ENCODE data around the gene CLCN1. TPM values are rescaled to one million over a fixed set of nuclear protein-coding genes. Genes with fewer than 3 reads are reported as not detected.

Gene CLCN1
- total and polyA plus RNA-seq, 10 of the 15 experiments (the other 5 are each of a cell fraction or from before 2014, with no cell fraction given), result 0.30 TPM; not detected in 9

DNA sequence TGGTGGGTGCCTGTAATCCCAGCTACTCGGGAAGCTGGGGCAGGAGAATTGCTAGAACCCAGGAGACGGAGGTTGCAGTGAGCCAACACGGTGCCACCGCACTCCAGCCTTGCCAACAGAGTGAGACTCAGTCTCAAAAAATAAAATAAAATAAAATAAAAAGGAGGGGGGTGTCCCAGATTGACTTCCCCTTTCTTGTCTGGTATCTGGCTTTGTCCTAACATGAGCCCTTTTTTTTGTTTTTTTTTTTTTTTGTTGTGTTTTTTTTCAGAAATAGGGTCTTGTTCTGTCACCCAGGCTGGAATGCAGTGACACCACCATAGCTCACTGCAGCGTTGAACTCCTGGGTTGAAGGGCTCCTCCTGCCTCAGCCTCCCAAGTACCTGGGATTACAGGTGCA, 23.0 kb upstream of the CLCN1 start:
- 100% methylated on average over 5 of the region's 5 CpGs for WGBS (ENCODE audit: insufficient coverage, insufficient replicate concordance, low lambda C conversion rate, missing lambda C conversion rate)
- Histone ChIP-seq H4K20me1 (ENCODE audit: control insufficient read depth, insufficient read depth) (no peaks in the 10 kb centered on the region; the same call in 1 of the 2 replicates), H3K79me2 (ENCODE audit: control insufficient read depth, insufficient read depth, low read length) (peaks cover 35% of the 10 kb centered on the region), H3K4me3 (no peak overlapping the region), H3K9me3 (replicated peaks; ENCODE audit: control insufficient read depth, insufficient read depth, low read length) (no peaks in the 10 kb centered on the region), H3K27me3 (replicated peaks in 1 of 2; ENCODE audit: control insufficient read depth in 2 of 2, insufficient read depth in 2 of 2, low read length in 1 of 2) (no peaks in the 10 kb centered on the region), H3K4me1 (ENCODE audit: control insufficient read depth, insufficient read depth, low read length) (0 out of 2 replicates have a peak, but pooled peaks cover 5% of the 10 kb centered on the region), H3K9ac (ENCODE audit: control insufficient read depth, insufficient read depth, low read length) (no peak overlapping the region), H3K36me3 (ENCODE audit: control insufficient read depth in 2 of 2, insufficient read depth in 2 of 2, low read length in 1 of 2) (peaks cover 12 to 27% of the 10 kb centered on the region in 2 experiments), H3K27ac (ENCODE audit: control insufficient read depth, insufficient read depth) (no peak overlapping the region), H2AFZ (ENCODE audit: control insufficient read depth, low read depth, low read length) (no peak overlapping the region), H3K4me2 (ENCODE audit: control insufficient read depth, insufficient read depth) (no peak overlapping the region)
- ChIA-PET RAD21 (ENCODE audit: unreplicated experiment) (no interaction called here), SMC1A (ENCODE audit: uncharacterized antibody, unreplicated experiment) (interaction anchor here (1.4 kb wide), 1 partner anchor 123 kb away, joined by 4 read pairs; no protein-coding TSS in a partner anchor), POLR2A (interaction anchor here (1.5 kb wide), 1 partner anchor 8 kb away, joined by 3 read pairs; no protein-coding TSS in a partner anchor), CTCF (interaction anchor here (1.4 to 2.0 kb wide), 3 partner anchors 10 to 87 kb away, joined by 3 to 7 read pairs (median 6); no protein-coding TSS in a partner anchor)
- ATAC-seq, result no peak
- FAIRE-seq, result no peak
- no peak for TF ChIP-seq ASH2L (IDR thresholded peaks at IDR 0.05; ENCODE audit: borderline replicate concordance, low read depth)
- peak; percentile 27; the same call in 1 of the 2 replicates for TF ChIP-seq SPI1 (IDR thresholded peaks at IDR 0.05; ENCODE audit: borderline replicate concordance, insufficient read depth, low read depth, low read length)
- DNase-seq (ENCODE audit: low read depth, low spot score), result no peak
- in situ Hi-C loops (cut with MboI) (no loop called here), intact Hi-C loops (cut with micrococcal nuclease; ENCODE audit: unreplicated experiment) (no loop called here)
- BruUV-seq (replicated peaks), result no TSS peak

DNA sequence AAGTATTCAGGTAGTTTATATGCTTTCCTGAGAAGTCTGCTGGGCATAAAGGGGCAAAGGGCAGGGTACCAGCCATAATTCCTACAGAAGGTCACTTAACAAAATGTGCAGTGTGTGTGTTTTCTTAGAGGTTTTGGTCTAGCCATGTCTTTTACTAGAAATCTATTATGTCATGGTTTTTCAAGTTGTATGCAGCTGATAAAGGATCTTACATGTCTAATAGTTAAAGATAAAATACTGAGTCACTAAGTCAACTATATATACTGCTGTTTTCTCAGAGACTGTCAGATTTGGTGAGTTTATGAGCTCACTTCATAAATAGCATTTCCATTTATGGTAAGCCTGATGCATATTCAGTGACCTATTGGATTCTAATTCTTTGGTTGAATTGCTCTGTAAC, 20.0 kb upstream of the CLCN1 start:
- H4K20me1 ChIP-seq (ENCODE audit: control insufficient read depth, insufficient read depth), result no peaks in the 10 kb centered on the region; the same call in 1 of the 2 replicates
- no peaks in the 10 kb centered on the region for H3K9me3 ChIP-seq (replicated peaks; ENCODE audit: control insufficient read depth, insufficient read depth, low read length)
- FAIRE-seq (no peak), DNase-seq (ENCODE audit: low read depth, low spot score) (no peak), ATAC-seq (no peak; the same call in 2 of the 3 replicates)
- ChIA-PET SMC1A (ENCODE audit: uncharacterized antibody, unreplicated experiment) (interaction anchor here (1.1 to 1.8 kb wide), 6 partner anchors 9 to 56 kb away, joined by 3 to 7 read pairs (median 5); partner anchors contain the start of gene GSTK1), RAD21 (ENCODE audit: unreplicated experiment) (interaction anchor here (1.5 kb wide), 1 partner anchor 55 kb away, joined by 6 read pairs; no protein-coding TSS in a partner anchor), CTCF (interaction anchor here (0.9 to 4.1 kb wide), 4 partner anchors 10 to 84 kb away, joined by 3 to 19 read pairs (median 8); no protein-coding TSS in a partner anchor), POLR2A (interaction anchor here (1.1 kb wide), 1 partner anchor 8 kb away, joined by 4 read pairs; the partner anchor contains the start of gene CASP2)
- peaks cover 22 to 45% of the 10 kb centered on the region in 2 experiments for H3K36me3 ChIP-seq (ENCODE audit: control insufficient read depth in 2 of 2, insufficient read depth in 2 of 2, low read length in 1 of 2)
- 0 out of 2 replicates have a peak, but pooled peaks cover 3% of the 10 kb centered on the region for H3K4me1 ChIP-seq (ENCODE audit: control insufficient read depth, insufficient read depth, low read length)
- H3K27ac ChIP-seq (ENCODE audit: control insufficient read depth, insufficient read depth), result no peak overlapping the region
- H2AFZ ChIP-seq (ENCODE audit: control insufficient read depth, low read depth, low read length), result no peak overlapping the region
- in situ Hi-C loops (cut with MboI) (no loop called here), intact Hi-C loops (cut with micrococcal nuclease; ENCODE audit: unreplicated experiment) (no loop called here)
- no peaks in the 10 kb centered on the region for H3K27me3 ChIP-seq (replicated peaks in 1 of 2; ENCODE audit: control insufficient read depth in 2 of 2, insufficient read depth in 2 of 2, low read length in 1 of 2)
- BruUV-seq (replicated peaks), result no TSS peak
- H3K4me3 ChIP-seq, result no peak overlapping the region
- no peak overlapping the region for H3K9ac ChIP-seq (ENCODE audit: control insufficient read depth, insufficient read depth, low read length)
- peak overlapping the region; percentile 56 for H3K4me2 ChIP-seq (ENCODE audit: control insufficient read depth, insufficient read depth)
- H3K79me2 ChIP-seq (ENCODE audit: control insufficient read depth, insufficient read depth, low read length), result peaks cover 10% of the 10 kb centered on the region
- TF ChIP-seq ESRRA (IDR thresholded peaks at IDR 0.05; ENCODE audit: low read length) (no peak), WRNIP1 (IDR thresholded peaks at IDR 0.05; ENCODE audit: borderline replicate concordance, low read depth, low read length) (no peak), KAT2A (conservative IDR thresholded peaks at IDR 0.05; ENCODE audit: control insufficient read depth, low read depth, low read length) (no peak), FOXM1 (IDR thresholded peaks at IDR 0.05; ENCODE audit: low read depth, low read length) (no peak), RUNX3 (IDR thresholded peaks at IDR 0.05; ENCODE audit: low read length) (no peak), IRF5 (IDR thresholded peaks at IDR 0.05; ENCODE audit: borderline replicate concordance) (no peak), ZNF207 (IDR thresholded peaks at IDR 0.05; ENCODE audit: borderline replicate concordance) (no peak), MYB (IDR thresholded peaks at IDR 0.05; ENCODE audit: borderline replicate concordance, low read depth, low read length) (no peak), ZZZ3 (IDR thresholded peaks at IDR 0.05; ENCODE audit: control insufficient read depth, insufficient read length, low read depth) (no peak), PAX8 (IDR thresholded peaks at IDR 0.05) (no peak)
- TF ChIP-seq, protein P1, sequence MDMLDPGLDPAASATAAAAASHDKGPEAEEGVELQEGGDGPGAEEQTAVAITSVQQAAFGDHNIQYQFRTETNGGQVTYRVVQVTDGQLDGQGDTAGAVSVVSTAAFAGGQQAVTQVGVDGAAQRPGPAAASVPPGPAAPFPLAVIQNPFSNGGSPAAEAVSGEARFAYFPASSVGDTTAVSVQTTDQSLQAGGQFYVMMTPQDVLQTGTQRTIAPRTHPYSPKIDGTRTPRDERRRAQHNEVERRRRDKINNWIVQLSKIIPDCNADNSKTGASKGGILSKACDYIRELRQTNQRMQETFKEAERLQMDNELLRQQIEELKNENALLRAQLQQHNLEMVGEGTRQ (IDR thresholded peaks at IDR 0.05; ENCODE audit: borderline replicate concordance, low read depth, low read length), result no peak
- TF ChIP-seq, protein P2, sequence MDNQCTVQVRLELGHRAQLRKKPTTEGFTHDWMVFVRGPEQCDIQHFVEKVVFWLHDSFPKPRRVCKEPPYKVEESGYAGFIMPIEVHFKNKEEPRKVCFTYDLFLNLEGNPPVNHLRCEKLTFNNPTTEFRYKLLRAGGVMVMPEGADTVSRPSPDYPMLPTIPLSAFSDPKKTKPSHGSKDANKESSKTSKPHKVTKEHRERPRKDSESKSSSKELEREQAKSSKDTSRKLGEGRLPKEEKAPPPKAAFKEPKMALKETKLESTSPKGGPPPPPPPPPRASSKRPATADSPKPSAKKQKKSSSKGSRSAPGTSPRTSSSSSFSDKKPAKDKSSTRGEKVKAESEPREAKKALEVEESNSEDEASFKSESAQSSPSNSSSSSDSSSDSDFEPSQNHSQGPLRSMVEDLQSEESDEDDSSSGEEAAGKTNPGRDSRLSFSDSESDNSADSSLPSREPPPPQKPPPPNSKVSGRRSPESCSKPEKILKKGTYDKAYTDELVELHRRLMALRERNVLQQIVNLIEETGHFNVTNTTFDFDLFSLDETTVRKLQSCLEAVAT (IDR thresholded peaks at IDR 0.05), result no peak
